Memory B cell (primary cell): ENCODE data around the gene INPP5F.

Experiments used
- ATAC-seq: fragments of 150-1000 bp; cut with Tn5 transposase; 2 replicates; pipeline ENCODE4 v1.10.0; 2021; ENCODE audit warnings: low read depth, mild to moderate bottlenecking, moderate library complexity
- DNase-seq, 2 donors: peaks; one replicate each; pipeline ENCODE4 v3.0.0; 2022; ENCODE audit warnings: low spot score in 2 of 2
- H3K27ac Mint-ChIP-seq: one replicate; pipeline ENCODE4 v1.8.0; 2022; ENCODE audit warnings: mild to moderate bottlenecking, moderate library complexity, mixed read lengths
- H3K27me3 Mint-ChIP-seq: one replicate; pipeline ENCODE4 v1.8.0; 2022; ENCODE audit warnings: mixed read lengths
- H3K36me3 Mint-ChIP-seq: one replicate; pipeline ENCODE4 v1.8.0; 2022; ENCODE audit warnings: mild to moderate bottlenecking, mixed read lengths
- H3K4me1 Mint-ChIP-seq: one replicate; pipeline ENCODE4 v1.8.0; 2022; ENCODE audit warnings: mixed read lengths
- H3K4me3 Mint-ChIP-seq: one replicate; pipeline ENCODE4 v1.8.0; 2022; ENCODE audit warnings: mild to moderate bottlenecking, moderate library complexity, mixed read lengths
- H3K9me3 Mint-ChIP-seq: one replicate; pipeline ENCODE4 v1.8.0; 2022; ENCODE audit warnings: mixed read lengths

The INPP5F gene

GRCh38 chr10:119747940-119748339, 22.1 kb downstream of the INPP5F start:
- ATAC-seq (no peak), DNase-seq (no peak)
- Mint-ChIP-seq H3K36me3 (peaks cover 5% of the 10 kb centered on the region), H3K4me3 (no peak overlapping the region), H3K9me3 (no peaks in the 10 kb centered on the region), H3K27me3 (no peaks in the 10 kb centered on the region), H3K4me1 (peaks cover 28% of the 10 kb centered on the region), H3K27ac (no peak overlapping the region)

- Mint-ChIP-seq H3K4me3 (no peak overlapping the region), H3K27me3 (no peaks in the 10 kb centered on the region), H3K4me1 (peaks cover 27% of the 10 kb centered on the region), H3K36me3 (peaks cover 8% of the 10 kb centered on the region), H3K9me3 (no peaks in the 10 kb centered on the region), H3K27ac (no peak overlapping the region)
- DNase-seq: no peak
- ATAC-seq: no peak
Observed at GRCh38 chr10:119748871-119749270, 23.0 kb downstream of the INPP5F start.

GRCh38 chr10:119749455-119749854, 23.6 kb downstream of the INPP5F start:
- DNase-seq (no peak), ATAC-seq (no peak)
- Mint-ChIP-seq H3K27me3 (no peaks in the 10 kb centered on the region), H3K36me3 (peaks cover 9% of the 10 kb centered on the region), H3K27ac (no peak overlapping the region), H3K9me3 (no peaks in the 10 kb centered on the region), H3K4me3 (no peak overlapping the region), H3K4me1 (peaks cover 22% of the 10 kb centered on the region)

GRCh38 chr10:119750391-119751230, 24.8 kb downstream of the INPP5F start:
- peaks cover 9% of the 10 kb centered on the region for H3K36me3 Mint-ChIP-seq
- peak; percentile 53 to 57 for DNase-seq
- H3K4me1 Mint-ChIP-seq: peaks cover 20% of the 10 kb centered on the region
- no peaks in the 10 kb centered on the region for H3K27me3 Mint-ChIP-seq
- peak overlapping the region; percentile 83 for H3K27ac Mint-ChIP-seq
- peak overlapping the region; percentile 74 for H3K4me3 Mint-ChIP-seq
- H3K9me3 Mint-ChIP-seq: no peaks in the 10 kb centered on the region
- peak; percentile 93 for ATAC-seq

GRCh38 chr10:119753309-119753708, 27.5 kb downstream of the INPP5F start:
- no peak overlapping the region for H3K4me3 Mint-ChIP-seq
- H3K36me3 Mint-ChIP-seq: peaks cover 12% of the 10 kb centered on the region
- H3K27ac Mint-ChIP-seq: peak overlapping the region; percentile 12
- no peak for ATAC-seq
- H3K4me1 Mint-ChIP-seq: peaks cover 19% of the 10 kb centered on the region
- DNase-seq: no peak
- no peaks in the 10 kb centered on the region for H3K9me3 Mint-ChIP-seq
- H3K27me3 Mint-ChIP-seq: no peaks in the 10 kb centered on the region

GRCh38 chr10:119754085-119754484, 28.2 kb downstream of the INPP5F start:
- H3K36me3 Mint-ChIP-seq: peaks cover 12% of the 10 kb centered on the region
- no peaks in the 10 kb centered on the region for H3K27me3 Mint-ChIP-seq
- H3K4me1 Mint-ChIP-seq: peaks cover 19% of the 10 kb centered on the region
- H3K4me3 Mint-ChIP-seq: no peak overlapping the region
- ATAC-seq (no peak), DNase-seq (no peak)
- no peak overlapping the region for H3K27ac Mint-ChIP-seq
- no peaks in the 10 kb centered on the region for H3K9me3 Mint-ChIP-seq

GRCh38 chr10:119754936-119755335, 29.1 kb downstream of the INPP5F start:
- Mint-ChIP-seq H3K4me1 (peaks cover 21% of the 10 kb centered on the region), H3K9me3 (no peaks in the 10 kb centered on the region), H3K36me3 (peaks cover 15% of the 10 kb centered on the region), H3K4me3 (no peak overlapping the region), H3K27me3 (no peaks in the 10 kb centered on the region), H3K27ac (no peak overlapping the region)
- DNase-seq (no peak), ATAC-seq (no peak)

GRCh38 chr10:119755446-119755845, 29.6 kb downstream of the INPP5F start:
- DNase-seq: no peak
- no peak overlapping the region for H3K27ac Mint-ChIP-seq
- H3K4me1 Mint-ChIP-seq: peaks cover 17% of the 10 kb centered on the region
- H3K4me3 Mint-ChIP-seq: no peak overlapping the region
- H3K27me3 Mint-ChIP-seq: no peaks in the 10 kb centered on the region
- ATAC-seq: no peak
- no peaks in the 10 kb centered on the region for H3K9me3 Mint-ChIP-seq
- peaks cover 17% of the 10 kb centered on the region for H3K36me3 Mint-ChIP-seq

GRCh38 chr10:119758448-119759195, 32.8 kb downstream of the INPP5F start:
- Mint-ChIP-seq H3K36me3 (peaks cover 13% of the 10 kb centered on the region), H3K4me3 (no peak overlapping the region), H3K4me1 (peaks cover 9% of the 10 kb centered on the region), H3K9me3 (no peaks in the 10 kb centered on the region), H3K27ac (peak overlapping the region; percentile 45), H3K27me3 (no peaks in the 10 kb centered on the region)
- no peak for ATAC-seq
- no peak for DNase-seq

- DNase-seq (no peak), ATAC-seq (no peak)
- Mint-ChIP-seq H3K4me1 (peaks cover 15% of the 10 kb centered on the region), H3K9me3 (no peaks in the 10 kb centered on the region), H3K27me3 (no peaks in the 10 kb centered on the region), H3K36me3 (peaks cover 18% of the 10 kb centered on the region), H3K27ac (no peak overlapping the region), H3K4me3 (no peak overlapping the region)
Observed at GRCh38 chr10:119759832-119760231, 34.0 kb downstream of the INPP5F start.

- Mint-ChIP-seq H3K27me3 (no peaks in the 10 kb centered on the region), H3K36me3 (peaks cover 20% of the 10 kb centered on the region), H3K4me3 (no peak overlapping the region), H3K9me3 (no peaks in the 10 kb centered on the region), H3K4me1 (peaks cover 15% of the 10 kb centered on the region), H3K27ac (no peak overlapping the region)
- DNase-seq (no peak), ATAC-seq (no peak)
Observed at GRCh38 chr10:119761106-119761505, 35.3 kb downstream of the INPP5F start.

GRCh38 chr10:119762035-119762434, 36.2 kb downstream of the INPP5F start:
- Mint-ChIP-seq H3K36me3 (peaks cover 20% of the 10 kb centered on the region), H3K27ac (no peak overlapping the region), H3K4me3 (no peak overlapping the region), H3K9me3 (no peaks in the 10 kb centered on the region), H3K27me3 (no peaks in the 10 kb centered on the region), H3K4me1 (peaks cover 16% of the 10 kb centered on the region)
- no peak for ATAC-seq
- DNase-seq: no peak

- Mint-ChIP-seq H3K4me1 (peaks cover 15% of the 10 kb centered on the region), H3K27ac (peak overlapping the region; percentile 19), H3K36me3 (peaks cover 16% of the 10 kb centered on the region), H3K9me3 (no peaks in the 10 kb centered on the region), H3K27me3 (no peaks in the 10 kb centered on the region), H3K4me3 (no peak overlapping the region)
- ATAC-seq (no peak), DNase-seq (no peak)
Observed at GRCh38 chr10:119762805-119763798, 37.3 kb downstream of the INPP5F start.
